GM04503 (cell line): ENCODE data around the gene MARCHF9.

Experiments
- DNase-seq: peaks from one replicate; pipeline ENCODE4 v3.0.0-alpha.2; 2012; ENCODE audit warnings: low read depth

MARCHF9 gene

DNA sequence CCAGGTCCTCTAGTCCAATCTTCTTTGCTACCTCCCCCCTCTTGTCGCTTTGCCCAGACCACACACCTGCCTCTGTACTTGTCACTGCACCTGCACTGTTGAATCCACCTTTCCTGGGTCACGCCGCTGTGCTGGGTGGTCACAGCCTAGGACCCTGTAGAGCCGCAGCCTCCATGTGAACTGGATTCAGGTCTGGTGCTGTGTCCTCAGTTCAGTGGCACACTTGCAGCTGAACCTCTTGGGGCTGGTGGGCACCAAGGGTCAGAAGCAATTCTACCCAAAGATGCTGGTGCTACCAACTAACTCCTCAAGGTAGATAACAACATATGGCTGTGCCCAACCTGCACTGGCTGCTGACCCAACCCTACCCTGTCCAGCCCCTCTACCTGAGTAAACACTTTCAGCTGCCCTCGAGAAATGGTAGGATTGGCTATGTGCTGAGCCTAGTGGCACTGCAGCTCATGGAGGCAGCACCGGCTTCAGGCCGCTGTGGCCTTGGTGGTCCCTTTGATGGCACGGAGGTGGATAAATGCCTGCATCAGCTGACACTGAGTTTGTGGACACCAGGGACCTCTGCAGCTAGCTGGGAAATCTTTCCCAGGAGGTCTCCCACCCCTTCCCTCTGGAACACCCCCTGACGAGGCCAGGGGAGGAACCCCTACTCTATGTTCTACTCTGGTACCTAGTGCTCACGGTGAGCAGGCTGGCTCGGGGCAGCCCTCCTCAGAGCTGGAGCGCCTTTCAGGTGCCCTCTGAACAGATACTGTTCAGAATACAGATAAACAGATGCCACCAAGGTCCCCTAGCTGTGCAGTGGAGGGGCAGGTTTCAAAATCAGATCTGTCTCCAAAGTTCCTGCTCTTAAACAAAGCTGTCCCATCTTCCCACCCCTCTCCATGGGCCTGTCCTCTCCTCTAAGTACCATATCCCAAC is 30.6 kb upstream of the MARCHF9 start:
- DNase-seq, result no peak

DNA sequence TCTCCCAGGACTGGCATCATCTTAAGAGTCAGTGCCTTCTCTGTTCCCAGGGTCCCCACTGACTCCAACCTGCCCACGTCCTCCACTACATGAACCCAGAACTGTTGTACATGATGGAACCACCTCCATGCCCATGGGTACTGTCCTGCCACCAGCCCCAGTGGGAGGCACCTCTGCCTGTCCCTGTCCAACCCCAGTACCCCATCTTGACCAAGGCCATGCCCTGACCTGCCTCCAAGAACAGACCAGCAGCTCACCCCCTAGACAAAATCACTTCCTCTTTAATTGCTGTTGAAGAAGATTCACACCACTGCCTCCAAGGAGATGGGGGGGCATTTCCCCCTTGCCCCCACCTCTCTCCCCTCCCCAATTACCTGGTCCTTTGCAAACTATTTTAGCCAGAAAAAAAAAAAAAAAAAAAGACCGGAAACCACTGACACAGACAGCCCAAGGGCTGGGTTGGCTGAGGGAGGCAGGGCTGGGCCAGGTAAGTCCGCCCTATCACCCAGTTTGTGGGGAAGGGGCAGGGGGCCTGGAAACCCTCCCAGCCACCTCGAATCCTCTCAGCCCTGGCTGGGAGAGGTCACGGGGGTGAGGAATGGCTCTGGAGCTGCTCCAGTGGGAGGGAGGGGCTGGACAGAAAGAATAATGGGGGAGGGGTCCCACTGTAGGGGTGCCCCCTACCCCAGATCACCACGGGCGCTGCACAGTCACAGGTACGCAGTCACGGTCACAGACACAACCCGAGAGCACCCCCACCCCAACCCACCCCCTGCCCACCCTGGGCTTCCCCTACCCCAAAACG is 29.8 kb upstream of the MARCHF9 start:
- DNase-seq, result no peak

DNA sequence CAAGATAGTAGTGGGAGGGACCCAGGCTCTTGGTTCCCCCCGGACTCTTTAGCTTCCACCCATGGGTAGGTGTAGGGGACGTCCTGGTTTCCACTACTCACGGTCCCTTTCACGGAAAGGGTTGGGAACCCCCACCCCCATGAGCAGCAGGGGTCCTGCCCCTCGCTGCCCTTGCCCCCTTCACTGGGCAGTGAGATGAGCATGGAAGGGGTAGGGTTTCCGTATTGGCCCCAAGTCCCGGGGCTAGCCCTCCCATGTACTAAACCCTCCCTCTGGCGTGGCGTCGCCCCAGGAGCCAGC is 29.1 kb upstream of the MARCHF9 start:
- DNase-seq, result no peak

DNA sequence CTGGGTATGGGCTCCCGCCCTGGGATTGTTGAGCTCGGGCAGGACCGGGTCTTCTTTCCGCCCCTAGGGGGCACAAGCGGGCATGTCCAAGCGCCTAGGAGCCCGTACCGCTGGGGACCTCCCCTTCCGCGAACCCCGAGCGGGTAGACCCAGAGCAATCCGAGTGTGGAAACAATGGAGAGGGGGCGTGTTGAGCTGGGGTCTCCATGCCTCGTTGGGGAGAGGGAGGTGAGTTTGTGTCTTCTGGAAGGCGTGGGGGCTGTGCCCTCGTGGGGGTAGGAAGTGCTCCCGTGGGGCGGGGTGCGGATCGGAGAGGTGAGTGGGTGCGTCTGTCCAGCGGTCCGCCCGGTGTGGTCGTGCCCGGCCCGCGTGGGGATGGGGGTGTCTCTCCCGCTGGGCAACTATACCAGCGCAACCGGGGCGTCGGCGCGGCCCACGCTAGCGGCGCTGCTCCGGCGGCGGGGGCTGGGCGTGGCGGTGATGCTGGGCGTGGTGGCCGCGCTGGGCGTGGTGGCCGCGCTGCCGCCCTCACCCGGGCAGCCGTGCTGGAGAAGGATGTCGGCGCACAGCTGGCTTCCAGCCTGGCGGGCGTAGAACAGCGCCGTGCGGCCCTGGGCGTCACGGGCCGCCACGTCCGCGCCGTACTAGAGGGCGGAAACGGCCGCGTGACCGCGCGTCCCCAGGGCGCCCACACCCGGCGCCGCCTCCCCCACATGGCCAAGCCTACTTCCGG is 28.6 kb upstream of the MARCHF9 start:
- DNase-seq, result peak; percentile 34

DNA sequence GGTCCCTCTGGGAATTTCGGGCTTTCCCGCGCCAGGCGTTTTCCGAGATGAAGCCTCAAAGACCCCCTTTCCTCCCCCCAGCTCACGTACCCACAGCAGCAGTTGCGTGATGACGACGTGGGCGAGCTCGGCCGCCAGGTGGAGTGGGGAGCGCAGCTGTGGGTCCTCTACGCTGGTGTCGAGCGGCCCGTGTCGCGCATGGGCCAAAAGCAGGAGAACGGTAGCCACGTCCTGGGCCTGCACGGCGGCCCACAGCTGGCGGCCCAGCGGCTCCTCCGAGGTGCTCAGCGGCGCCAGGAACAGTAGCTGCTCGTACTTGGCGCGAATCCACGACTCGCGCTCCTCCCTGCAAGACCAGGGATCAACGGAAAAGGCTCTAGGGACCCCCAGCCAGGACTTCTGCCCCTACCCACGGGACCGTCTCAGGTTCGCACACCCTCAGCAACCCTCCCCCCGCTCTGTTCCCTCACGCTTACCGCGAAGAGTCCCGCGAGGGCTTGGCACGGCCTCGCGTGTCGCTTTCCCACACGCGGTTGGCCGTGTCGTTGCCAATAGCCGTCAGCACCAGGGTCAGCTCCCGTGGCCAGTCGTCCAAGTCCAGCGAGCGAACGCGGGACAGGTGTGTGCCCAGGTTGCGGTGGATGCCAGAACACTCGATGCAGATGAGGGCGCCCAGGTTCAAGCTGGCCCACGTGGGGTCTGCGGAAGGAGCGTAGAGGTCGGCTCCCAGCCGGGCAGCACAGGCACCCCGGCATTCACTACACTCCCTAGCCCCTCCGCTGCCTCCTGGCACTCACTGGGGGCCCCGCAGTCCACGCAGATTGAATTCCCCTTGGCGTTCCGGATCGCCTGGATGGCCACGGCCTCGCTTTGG is 27.8 kb upstream of the MARCHF9 start:
- no peak for DNase-seq

DNA sequence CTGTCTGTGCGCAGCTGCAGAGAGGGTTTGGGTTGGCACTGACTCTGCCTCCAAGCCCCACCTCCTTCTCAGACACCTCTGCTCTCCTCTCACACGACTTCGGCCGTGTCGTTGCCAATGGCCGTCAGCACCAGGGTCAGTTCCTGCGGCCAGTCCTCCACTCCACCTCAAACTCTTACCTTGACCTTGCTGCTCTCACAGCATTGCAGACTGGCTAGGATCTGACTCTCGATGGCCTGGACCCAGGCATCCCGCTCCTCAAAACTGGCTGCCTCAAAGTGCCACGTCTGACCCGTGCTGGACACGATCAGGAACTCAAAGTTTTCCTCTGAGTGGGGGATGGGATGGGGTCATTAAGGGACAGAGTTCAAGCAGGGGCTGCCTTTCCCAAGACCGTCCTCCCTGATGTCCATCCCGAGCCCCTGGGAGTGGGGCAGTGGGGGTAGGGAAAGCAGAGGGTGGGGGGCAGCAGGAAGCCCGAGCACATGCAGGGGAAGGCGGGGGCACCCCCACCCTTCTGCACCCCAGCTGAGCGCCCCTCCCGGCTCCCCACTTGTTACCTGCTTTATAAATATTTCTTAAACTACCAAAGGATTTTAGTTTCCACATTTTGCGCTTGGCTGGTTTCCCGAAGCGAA is 27.0 kb upstream of the MARCHF9 start:
- DNase-seq, result no peak

DNA sequence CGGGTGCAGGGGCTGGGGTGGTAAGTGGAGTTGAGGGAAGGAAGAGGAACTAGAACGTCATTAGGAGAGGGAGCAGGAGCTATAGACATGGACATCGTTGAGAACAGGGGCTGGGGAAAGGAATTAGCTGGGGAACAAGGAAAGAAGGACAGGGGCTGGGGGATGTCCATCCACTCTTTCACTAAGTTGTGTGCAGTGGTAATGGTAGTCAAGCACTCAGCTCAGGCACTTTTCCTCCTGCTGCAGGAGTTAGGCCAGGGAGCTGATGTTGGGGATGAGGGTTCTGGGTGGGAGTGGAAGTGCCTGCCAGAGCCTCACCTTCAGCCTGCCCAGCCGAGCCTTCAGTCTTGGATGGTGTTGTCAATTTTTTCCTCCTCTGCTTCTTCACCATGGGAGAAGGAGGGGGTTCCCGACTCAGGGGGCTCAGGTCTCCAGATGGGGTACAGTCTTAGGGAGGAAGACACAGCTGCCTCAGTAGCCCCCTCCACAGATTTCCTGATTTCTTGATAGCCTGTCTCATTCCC is 25.5 kb upstream of the MARCHF9 start:
- no peak for DNase-seq

DNA sequence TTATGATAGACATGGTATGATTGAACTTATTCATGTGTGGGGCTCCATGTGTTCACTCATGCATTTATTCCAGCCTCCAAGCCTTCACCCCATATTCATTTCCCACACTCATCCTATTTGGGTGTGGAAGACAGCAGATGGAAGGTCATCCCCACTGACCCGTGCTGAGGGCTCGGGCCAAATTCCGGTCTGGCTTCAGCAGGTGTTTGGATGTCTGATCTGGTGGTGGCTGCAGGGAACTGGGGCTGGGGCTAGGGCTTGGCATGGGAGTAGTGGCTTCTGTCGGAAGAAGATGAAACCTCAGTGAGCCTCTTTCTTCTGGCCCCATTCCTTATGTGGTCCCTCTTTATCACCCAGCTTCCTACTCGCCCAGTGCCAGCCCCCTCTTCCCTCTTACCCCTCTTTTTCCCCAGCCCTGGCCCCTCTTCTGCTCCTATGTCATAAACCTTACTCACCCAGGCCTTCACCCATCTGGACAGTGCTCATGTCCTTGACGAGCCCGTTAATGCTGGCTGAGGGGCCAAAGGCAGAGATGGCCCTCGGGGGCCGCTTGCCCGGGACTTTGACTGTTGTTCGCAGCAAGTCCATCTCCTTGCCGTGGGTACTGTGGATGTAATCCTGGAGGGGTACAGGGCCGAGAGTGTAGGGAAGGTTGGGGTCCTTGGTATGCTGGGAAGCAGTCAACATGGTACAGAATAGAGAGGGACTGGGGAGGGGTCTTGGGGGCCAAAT is 24.4 kb upstream of the MARCHF9 start:
- DNase-seq, result no peak

DNA sequence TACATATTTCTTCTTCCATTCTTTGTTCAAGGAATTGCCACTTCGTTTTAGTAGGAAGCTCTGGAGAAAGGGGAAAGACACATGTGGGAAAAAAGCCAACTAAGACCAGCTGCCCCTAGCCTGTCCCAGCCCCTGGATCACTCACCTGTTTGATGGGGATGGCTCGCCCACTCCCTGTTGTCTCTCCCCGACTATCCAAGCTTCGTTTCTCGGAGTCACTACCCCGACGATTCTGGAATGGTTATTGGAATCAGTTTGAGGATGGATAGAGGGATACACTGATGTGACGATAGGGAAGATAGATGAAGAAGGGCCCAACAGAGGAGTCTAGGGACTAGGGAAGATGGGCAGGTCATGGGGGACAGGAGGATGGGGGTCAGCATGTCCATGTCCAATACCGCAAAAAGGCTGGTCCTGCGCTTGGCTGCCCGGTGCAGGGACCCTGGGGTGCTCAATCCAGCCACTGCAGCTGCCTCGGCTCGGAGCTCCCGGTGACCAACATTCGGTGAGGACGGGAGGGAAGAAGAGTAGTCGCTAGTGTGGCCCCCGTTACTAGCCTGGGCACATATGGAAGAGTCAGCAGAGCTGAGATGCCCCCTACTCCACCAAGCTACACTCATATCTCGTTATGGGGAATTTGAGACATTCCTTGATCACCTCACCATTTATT is 23.4 kb upstream of the MARCHF9 start:
- DNase-seq, result no peak

DNA sequence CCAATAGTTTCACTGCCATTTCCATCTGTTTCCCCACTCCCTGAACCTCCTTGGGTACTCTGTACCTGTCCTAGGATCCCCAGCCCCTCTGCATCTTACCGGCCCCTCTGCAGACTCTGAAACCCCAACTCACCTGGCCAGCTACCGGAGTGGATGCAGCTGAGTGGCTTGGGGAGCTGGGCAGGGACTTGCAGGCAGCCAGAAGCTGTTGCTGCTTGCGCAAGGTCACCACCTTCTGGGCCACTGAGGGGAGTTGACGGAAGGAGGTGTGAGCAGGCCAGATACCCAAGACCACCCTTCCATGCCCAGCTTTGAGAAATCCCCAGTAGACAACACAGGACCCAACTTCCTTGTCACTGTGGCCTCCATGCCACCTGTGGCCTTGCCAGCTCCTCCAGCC is 22.6 kb upstream of the MARCHF9 start:
- DNase-seq, result no peak

DNA sequence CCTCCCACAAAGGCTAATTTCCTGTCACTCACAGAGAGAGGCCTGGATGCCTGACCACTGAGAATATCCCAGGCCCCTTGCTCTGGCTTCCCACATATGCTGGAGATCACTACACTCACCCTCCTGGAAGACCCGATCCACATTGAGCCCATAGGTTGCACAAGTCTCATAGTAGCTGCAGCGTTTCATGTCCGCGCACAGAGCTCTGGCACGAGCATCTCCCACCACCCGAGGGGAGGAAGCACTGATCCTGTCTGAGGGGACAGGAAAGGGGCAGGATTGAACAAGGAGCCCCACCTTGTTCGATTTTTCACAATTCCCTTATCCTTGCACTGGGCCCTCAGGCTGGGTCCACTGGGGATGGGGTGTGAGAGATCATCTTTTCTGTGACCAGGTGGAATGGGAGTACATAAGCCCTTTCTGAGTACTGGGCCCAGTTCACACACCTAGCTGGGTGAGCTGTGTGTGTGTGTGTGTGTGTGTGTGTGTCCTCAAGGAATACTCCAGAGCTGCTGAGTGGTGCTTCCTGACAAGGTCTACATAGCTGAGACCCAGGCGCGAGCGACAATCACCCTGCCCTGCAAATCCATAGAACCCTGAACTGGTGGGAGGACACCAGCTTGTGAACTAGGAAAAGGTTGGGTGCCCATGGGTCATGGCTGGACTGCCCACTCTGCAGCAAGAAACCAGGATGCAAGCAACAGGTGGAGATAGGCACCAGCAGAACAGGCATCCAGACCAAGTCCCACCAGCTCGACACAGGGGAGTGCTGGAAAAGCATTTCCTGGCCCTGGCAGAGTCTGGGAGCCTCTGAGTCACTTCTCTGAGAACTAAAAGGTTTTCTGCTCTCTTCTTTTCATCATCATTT is 21.9 kb upstream of the MARCHF9 start:
- no peak for DNase-seq

DNA sequence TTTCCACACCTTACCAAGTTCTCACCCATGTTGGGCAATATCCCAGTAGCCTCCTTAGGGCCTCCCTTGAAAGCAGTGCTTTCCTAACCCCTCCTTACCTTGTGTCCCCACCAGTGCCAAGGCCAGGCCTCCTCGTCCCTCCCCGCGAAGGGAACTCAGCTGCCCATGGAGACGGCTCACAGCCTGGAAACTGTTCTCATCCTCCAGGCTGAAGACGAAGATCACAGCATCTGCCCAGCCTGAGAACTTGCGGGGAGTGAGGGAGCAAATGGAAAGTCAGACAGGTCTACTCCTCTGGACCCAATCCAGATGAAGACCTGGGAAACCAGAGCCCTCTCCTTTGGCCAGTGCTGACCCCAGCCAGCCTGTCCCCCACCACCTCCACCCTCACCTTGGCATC is 21.0 kb upstream of the MARCHF9 start:
- DNase-seq, result no peak

DNA sequence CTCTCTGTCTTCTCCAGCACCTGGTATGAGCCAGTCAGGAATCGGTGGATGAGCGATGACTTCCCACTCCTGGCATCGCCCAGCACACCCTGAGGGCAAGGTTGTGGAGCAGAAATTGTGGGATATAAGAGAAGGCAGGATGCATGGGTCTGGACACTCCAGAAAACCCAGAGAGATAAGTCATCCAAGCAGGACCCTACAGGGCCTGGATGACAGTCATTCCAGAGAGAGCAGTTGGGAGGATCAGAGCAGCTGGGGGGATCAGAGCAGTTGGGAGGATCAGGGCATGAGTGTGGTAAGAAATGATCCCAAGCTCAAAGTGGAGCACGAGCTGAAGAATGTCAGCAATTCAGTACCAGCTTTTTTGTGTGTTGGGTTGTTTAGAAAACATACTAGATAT is 20.3 kb upstream of the MARCHF9 start:
- no peak for DNase-seq

DNA sequence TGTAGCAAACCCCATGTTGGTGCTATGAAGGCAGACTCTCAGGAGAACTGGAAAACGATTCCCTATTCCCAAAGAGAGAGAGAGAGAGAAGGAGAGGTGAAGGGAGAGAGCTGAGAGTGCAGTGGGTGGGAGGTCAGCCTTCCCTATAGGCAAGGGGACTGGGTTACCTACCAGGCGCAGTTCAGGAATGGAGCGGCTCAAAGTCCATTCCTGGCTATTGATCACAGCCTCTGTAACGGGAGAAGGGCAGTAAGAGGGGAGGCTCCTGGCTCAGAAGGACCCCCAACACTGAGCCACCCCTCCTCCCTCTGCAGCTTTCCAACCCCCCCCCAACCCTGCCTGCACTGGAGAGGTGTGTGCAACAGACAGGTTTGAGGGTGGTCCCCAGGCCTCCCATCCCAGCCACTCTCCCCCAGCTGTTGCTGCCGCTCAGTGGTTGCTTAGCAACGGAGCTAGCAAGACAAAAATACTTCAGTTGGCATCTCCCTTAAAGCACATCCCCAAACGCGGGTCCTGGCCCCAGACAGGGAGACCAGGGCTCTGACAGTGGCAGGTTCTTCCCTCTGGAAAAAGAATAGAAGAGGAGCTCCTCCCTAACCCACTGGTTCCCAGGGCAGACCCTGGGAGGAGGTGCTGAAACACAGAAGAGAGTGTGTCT is 19.6 kb upstream of the MARCHF9 start:
- no peak for DNase-seq

DNA sequence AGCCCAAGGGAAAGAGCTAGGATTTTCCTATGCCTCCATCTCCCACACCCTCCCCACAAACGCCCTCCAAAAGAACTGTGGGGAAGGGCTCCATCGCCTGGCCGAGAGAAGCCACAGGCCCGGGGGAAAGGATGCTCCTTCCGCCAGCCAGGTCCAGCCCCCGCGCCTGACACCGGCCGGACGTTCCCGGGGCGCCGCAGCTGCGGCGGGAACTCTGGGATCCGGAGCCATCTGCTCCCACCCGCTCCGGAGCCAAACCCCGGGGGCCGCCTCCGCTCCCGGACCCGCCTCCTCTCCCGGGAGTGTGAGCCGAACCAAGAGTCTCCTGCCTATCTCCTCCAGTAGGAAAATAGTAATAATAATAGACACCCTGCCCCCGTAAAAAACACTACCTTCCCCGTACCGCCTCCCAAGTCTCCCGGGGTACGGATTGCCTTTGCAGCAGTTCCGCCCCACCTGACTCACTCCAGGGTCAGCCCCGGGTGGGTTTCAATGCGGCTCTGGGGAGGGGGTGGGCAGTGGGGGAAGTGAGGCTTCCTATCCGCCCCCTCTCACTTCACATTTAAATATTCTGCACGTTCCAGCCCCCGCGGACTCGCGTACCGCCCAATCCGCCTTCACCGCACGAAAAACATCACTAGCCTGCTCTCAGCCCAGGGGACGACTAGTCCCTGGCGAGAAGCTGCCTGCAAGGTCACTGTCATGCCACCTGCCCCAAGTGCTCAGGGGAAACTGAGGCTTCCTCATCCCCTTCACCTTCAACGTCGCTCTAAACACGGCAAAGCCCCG is 18.8 kb upstream of the MARCHF9 start:
- DNase-seq, result no peak

DNA sequence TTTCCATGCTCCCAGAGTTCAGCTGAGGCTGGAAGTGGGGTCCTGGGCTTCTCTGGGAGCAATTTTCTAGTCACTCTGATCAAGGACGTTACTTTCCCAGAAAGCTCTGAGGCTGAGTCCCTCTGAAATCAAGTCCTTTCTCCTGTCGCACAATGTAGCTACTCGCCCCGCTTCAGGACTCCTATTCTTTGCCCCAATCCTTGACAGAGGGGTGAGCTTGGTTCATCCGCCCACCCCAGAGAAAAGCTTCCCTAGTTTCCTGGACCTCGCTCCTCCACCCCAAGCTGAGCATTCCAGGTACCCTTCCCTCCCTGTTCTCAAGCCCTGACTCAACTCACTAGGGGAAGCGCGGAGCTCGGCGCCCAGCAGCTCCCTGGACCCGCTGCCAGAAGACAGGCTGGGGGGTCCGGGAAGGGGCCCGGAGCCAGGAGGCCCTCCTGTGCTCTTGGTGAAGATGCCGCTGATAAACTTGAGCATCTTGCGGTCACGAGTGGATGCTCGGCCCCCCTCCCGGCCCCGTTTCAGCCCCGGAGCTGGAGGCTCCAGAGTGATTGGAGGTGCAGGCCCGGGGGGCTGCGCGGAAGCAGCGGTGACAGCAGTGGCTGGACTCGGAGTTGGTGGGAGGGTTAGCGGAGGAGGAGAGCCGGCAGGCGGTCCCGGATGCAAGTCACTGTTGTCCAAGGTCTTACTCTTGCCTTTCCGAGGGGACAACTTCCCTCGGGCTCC is 18.0 kb upstream of the MARCHF9 start:
- DNase-seq, result no peak
